GM21737 (cell line): ENCODE measurements around the gene TRIM37.

Experiments
- ATAC-seq: cut with Tn5 transposase; IDR thresholded peaks from one replicate; pipeline ENCODE4 v1.9.1; 2021; ENCODE audit warnings: mild to moderate bottlenecking, moderate library complexity; ENCODE audit not compliant: unreplicated experiment

Gene TRIM37

GRCh38 chr17:59037960-59038359, 68.7 kb downstream of the TRIM37 start:
- no peak for ATAC-seq

GRCh38 chr17:59030811-59031210, 75.9 kb downstream of the TRIM37 start:
- ATAC-seq: no peak

- no peak for ATAC-seq
These were observed 78.4 kb downstream of the TRIM37 start for GRCh38 chr17:59028328-59028727.

- no peak for ATAC-seq
These were observed 78.9 kb downstream of the TRIM37 start for GRCh38 chr17:59027750-59028149.

- no peak for ATAC-seq
These were observed 80.3 kb downstream of the TRIM37 start for GRCh38 chr17:59026176-59026939.

GRCh38 chr17:59024916-59025315, 81.8 kb downstream of the TRIM37 start:
- ATAC-seq: no peak

- ATAC-seq: no peak
These were observed 88.7 kb downstream of the TRIM37 start for GRCh38 chr17:59018019-59018418.

- no peak for ATAC-seq
These were observed 94.7 kb downstream of the TRIM37 start for GRCh38 chr17:59011975-59012374.

- no peak for ATAC-seq
These were observed 96.7 kb downstream of the TRIM37 start for GRCh38 chr17:59010026-59010425.

GRCh38 chr17:59008737-59009136, 97.9 kb downstream of the TRIM37 start:
- ATAC-seq: no peak

- ATAC-seq: no peak
These were observed 98.7 kb downstream of the TRIM37 start for GRCh38 chr17:59007995-59008394.

- ATAC-seq: no peak
These were observed 102.2 kb downstream of the TRIM37 start for GRCh38 chr17:59004338-59005111.

- ATAC-seq: no peak
These were observed 102.8 kb downstream of the TRIM37 start for GRCh38 chr17:59003860-59004259.

GRCh38 chr17:59002848-59003247, 103.8 kb downstream of the TRIM37 start:
- no peak for ATAC-seq

GRCh38 chr17:59002126-59002525, 104.6 kb downstream of the TRIM37 start:
- ATAC-seq: no peak

- peak; percentile 88 for ATAC-seq
These were observed 105.4 kb downstream of the TRIM37 start for GRCh38 chr17:59001158-59001814.

GRCh38 chr17:59000022-59000421, 106.7 kb downstream of the TRIM37 start:
- no peak for ATAC-seq

- ATAC-seq: no peak
These were observed 107.2 kb downstream of the TRIM37 start for GRCh38 chr17:58999500-58999899.

GRCh38 chr17:58998871-58999270, 107.8 kb downstream of the TRIM37 start:
- ATAC-seq: no peak

- no peak for ATAC-seq
These were observed 108.7 kb downstream of the TRIM37 start for GRCh38 chr17:58997756-58998553.

- ATAC-seq: no peak
These were observed 109.7 kb downstream of the TRIM37 start for GRCh38 chr17:58996968-58997367.
